SK-N-MC (cell line): ENCODE data around the gene CYP46A1.

Experiments
- DNase-seq: peaks from one replicate; pipeline ENCODE4 v3.0.0-alpha.2; 2011; ENCODE audit warnings: low read depth, low spot score
- H3K27ac ChIP-seq: fragments of 200-600 bp; sonication (generic); 2 replicates; pipeline ENCODE4 v1.5.1; 2016; ENCODE audit warnings: mixed run types
- H3K36me3 ChIP-seq: fragments of 200-600 bp; sonication (generic); 2 replicates; pipeline ENCODE4 v1.6.1; 2017; ENCODE audit warnings: antibody characterized with exemption, low read length, mixed read lengths; ENCODE audit not compliant: insufficient read depth
- H3K4me3 ChIP-seq: fragments of 200-600 bp; sonication (generic); 2 replicates; pipeline ENCODE4 v1.5.1; 2016
- H3K9ac ChIP-seq: fragments of 200-600 bp; sonication (generic); 2 replicates; pipeline ENCODE4 v1.8.0; 2017; ENCODE audit warnings: mixed run types, mixed read lengths; ENCODE audit not compliant: insufficient read length
- H3K9me3 ChIP-seq: fragments of 200-600 bp; sonication (generic); 2 replicates; pipeline ENCODE4 v1.6.1; 2017; ENCODE audit warnings: low read depth, mild to moderate bottlenecking, antibody characterized with exemption, low read length, moderate library complexity, mixed read lengths
- EZH2 ChIP-seq: fragments of 200-600 bp; sonication (generic); IDR thresholded peaks from one replicate; pipeline ENCODE4 v1.6.1; 2017; ENCODE audit warnings: antibody characterized with exemption
- FOXP2 ChIP-seq: optimal IDR thresholded peaks from 2 replicates; pipeline ENCODE3; 2011; ENCODE audit warnings: mild to moderate bottlenecking, moderate library complexity; ENCODE audit not compliant: insufficient read depth; ENCODE audit errors: extremely low read length, control extremely low read depth
- POLR2AphosphoS5 ChIP-seq: IDR thresholded peaks from 2 replicates; pipeline ENCODE4 v1.6.1; 2012; ENCODE audit warnings: mild to moderate bottlenecking, low read depth, low read length, borderline replicate concordance

The CYP46A1 gene

DNA sequence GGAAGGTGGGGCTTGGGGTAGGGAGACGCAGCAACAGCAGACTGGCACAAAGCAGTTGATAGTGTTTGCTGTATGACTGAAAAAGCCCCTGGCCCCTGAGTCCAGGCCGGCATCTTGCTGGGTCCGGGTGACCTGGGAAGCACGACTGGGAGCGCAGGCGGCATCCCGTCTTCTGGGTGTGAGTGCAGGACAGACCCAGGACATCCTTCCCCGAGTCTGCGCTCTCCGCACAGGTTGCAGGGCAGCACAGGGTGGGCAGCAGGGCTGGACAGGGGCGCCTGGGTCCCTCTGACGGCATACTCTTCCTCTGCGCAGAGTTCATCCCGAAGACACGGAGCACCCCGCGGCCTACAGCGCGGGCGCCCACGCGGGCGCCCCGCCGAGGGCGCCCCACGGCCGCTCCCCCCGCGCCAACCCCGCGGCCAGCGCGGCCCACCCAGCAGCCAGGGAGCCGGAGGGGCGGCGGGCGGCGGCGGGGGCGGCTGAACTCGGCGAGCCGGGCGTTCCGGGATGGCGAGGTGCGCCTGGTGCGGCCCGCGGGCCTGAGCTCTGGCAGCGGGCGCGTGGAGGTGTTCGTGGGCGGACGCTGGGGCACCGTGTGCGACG lies 9.2 kb upstream of the CYP46A1 start:
- TF ChIP-seq POLR2AphosphoS5 (no peak), FOXP2 (no peak), EZH2 (no peak)
- Histone ChIP-seq H3K36me3 (no peaks in the 10 kb centered on the region), H3K27ac (no peak overlapping the region), H3K9ac (no peak overlapping the region), H3K9me3 (peaks cover 7% of the 10 kb centered on the region; the same call in 1 of the 2 replicates), H3K4me3 (no peak overlapping the region)
- no peak for DNase-seq

DNA sequence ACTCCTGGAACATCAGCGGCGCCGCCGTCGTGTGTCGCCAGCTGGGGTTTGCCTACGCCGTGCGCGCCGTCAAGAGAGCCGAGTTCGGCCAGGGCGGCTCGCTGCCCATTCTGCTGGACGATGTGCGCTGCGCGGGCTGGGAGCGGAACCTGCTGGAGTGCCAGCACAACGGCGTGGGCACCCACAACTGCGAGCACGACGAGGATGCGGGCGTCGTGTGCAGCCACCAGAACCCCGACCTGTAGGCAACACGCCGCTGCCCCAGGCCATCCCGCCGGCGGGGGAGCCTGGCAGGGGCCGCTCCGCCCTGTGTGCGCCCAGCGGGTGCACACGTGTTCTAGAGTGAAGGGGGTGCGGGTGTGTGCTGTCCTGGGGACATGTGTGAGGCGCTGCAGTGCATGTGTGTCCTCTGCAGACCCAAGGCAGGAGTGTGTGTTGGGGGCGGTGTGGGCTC lies 8.7 kb upstream of the CYP46A1 start:
- TF ChIP-seq FOXP2 (no peak), EZH2 (no peak), POLR2AphosphoS5 (no peak)
- H3K9me3 ChIP-seq: peaks cover 7% of the 10 kb centered on the region; the same call in 1 of the 2 replicates
- DNase-seq: no peak
- no peak overlapping the region for H3K27ac ChIP-seq
- no peaks in the 10 kb centered on the region for H3K36me3 ChIP-seq
- H3K9ac ChIP-seq: no peak overlapping the region
- H3K4me3 ChIP-seq: no peak overlapping the region

DNA sequence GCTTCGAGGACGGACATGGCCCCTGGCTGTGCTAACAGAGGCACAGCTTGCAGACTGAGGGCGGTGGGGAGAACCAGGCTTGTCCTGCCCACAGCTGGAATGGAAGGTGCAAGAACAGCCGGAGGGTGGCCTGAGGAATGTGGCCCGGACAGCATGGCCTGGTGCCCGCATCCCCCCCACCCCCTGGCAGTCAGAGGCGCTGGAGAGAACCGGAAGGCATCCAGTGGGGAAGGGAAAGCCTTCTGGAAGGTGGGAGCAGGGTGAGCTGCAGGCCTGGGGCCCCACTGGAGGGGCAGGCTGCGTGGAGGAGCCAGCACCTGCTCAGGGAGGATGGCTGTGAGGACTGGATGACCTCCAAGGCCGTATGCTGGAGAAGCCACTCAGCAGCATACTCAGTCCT lies 8.1 kb upstream of the CYP46A1 start:
- H3K27ac ChIP-seq: no peak overlapping the region
- DNase-seq: no peak
- H3K9me3 ChIP-seq: peaks cover 7% of the 10 kb centered on the region; the same call in 1 of the 2 replicates
- no peak overlapping the region for H3K4me3 ChIP-seq
- no peak overlapping the region for H3K9ac ChIP-seq
- H3K36me3 ChIP-seq: no peaks in the 10 kb centered on the region
- TF ChIP-seq POLR2AphosphoS5: no peak
- no peak for TF ChIP-seq EZH2
- no peak for TF ChIP-seq FOXP2

DNA sequence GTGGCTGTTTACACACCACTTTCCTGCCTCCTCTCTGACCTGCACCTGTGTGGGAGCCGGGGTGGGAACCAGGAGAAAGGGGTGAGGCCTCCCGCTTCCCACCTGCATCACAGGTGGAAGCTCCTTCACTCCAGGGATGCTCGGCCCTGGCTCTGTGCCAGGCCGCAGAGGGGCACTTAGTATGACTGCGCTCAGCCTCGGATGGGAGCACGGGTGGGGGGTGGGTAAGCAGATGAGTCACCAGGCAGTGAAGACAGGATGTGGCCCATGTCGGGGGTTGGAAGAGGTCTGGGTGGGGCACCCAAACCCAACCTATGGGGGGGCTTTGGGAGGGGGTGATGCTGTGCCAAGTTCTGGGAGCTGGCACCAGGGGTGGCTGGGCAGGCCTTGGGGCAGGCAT lies 7.4 kb upstream of the CYP46A1 start:
- H3K27ac ChIP-seq: no peak overlapping the region
- peaks cover 7% of the 10 kb centered on the region; the same call in 1 of the 2 replicates for H3K9me3 ChIP-seq
- no peak for TF ChIP-seq FOXP2
- TF ChIP-seq POLR2AphosphoS5: no peak
- no peak for TF ChIP-seq EZH2
- no peaks in the 10 kb centered on the region for H3K36me3 ChIP-seq
- DNase-seq: no peak
- no peak overlapping the region for H3K9ac ChIP-seq
- no peak overlapping the region for H3K4me3 ChIP-seq

DNA sequence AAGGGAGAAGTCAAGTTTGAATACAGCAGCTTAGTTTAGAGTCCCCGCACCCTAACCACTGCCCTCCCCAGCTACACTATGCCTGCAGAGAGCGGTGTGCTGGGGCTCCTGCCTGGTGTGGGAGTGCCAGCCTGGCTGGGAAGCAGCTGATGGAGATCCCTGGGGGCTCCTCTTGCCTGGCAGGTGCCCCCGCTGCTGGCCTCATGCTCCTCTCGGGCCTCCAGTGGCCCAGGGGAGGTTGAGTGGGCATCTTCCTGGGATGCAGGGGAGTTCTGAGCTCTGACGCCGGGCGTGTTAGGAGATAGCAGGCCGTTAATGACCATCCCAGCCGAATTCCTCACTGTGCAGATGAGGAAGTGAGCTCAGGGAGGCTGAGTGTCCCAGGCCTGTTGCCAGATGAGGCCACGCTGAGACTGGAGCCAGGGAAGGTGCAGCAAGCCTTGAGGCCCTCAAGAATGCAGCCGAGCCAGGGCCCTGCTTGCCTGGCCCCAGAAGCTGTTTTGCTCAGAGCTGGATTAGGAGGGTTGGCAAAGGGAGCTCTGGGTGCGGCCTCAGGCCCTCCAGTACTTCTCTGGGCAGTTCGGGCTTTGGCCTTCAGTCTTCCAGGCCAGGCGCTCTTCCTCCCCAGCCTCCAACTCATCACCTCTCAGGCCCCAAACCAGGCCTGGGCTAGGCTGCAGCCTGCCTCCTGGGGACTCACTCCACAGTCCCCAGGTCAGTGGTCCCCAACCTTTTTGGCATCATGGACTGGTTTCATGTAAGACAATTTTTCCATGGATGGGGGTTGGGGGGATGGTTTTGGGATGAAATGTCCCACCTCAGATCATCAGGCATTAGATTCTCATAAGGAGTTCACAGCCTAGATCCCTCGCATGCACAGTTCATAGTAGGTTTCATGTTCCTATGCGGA lies 6.6 kb upstream of the CYP46A1 start:
- DNase-seq: no peak
- Histone ChIP-seq H3K9me3 (peaks cover 7% of the 10 kb centered on the region; the same call in 1 of the 2 replicates), H3K9ac (no peak overlapping the region), H3K27ac (no peak overlapping the region), H3K36me3 (no peaks in the 10 kb centered on the region), H3K4me3 (no peak overlapping the region)
- no peak for TF ChIP-seq POLR2AphosphoS5
- TF ChIP-seq FOXP2: no peak
- no peak for TF ChIP-seq EZH2

DNA sequence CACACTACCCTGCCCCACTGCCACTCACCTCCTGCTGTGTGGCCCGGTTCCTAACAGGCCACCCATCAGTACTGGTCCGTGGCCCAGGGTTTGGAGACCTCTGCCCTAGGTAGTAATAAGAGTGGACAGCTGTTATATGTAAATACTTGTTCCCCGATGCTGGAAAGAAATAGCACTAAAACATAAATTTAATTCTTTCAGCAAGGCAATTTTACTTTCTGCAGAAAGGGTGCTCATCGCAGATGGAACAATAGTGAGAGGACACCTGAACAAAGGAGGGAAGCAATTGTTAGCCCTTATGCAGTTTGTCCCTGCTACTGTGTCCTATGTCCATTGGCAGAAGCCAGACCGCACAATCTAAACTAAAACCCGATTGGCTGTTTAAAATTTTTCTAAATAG lies 5.9 kb upstream of the CYP46A1 start:
- TF ChIP-seq POLR2AphosphoS5: no peak
- no peak for TF ChIP-seq FOXP2
- TF ChIP-seq EZH2: no peak

DNA sequence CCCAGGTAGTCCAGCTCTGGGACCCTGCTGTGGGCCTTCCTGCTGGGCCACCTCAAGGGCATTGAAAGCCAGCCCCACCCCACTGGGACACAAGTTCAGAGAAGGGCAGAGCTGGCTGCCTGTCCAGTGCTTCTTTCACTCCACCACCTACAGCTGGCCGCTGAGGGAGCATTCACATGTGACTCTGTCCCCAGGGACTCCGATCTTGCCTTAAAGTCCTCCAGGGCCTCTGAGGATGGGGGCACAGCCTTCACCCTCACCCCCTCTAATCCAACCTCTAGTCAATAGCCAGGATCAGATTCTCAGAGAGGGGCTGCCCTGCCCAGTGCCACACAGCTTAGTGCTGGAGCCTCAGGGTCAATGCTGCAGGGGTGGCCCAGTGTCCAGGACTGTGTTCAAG lies 5.0 kb upstream of the CYP46A1 start:
- DNase-seq: no peak
- TF ChIP-seq POLR2AphosphoS5 (no peak), FOXP2 (no peak), EZH2 (no peak)
- Histone ChIP-seq H3K4me3 (no peak overlapping the region), H3K9me3 (peaks cover 7% of the 10 kb centered on the region; the same call in 1 of the 2 replicates), H3K9ac (no peak overlapping the region), H3K27ac (no peak overlapping the region), H3K36me3 (no peaks in the 10 kb centered on the region)

More for the DNA sequence above, 5.9 kb upstream of the CYP46A1 start:
- peaks cover 7% of the 10 kb centered on the region; the same call in 1 of the 2 replicates for H3K9me3 ChIP-seq
- no peak for DNase-seq
- H3K9ac ChIP-seq: no peak overlapping the region
- H3K27ac ChIP-seq: no peak overlapping the region
- H3K4me3 ChIP-seq: no peak overlapping the region
- no peaks in the 10 kb centered on the region for H3K36me3 ChIP-seq

DNA sequence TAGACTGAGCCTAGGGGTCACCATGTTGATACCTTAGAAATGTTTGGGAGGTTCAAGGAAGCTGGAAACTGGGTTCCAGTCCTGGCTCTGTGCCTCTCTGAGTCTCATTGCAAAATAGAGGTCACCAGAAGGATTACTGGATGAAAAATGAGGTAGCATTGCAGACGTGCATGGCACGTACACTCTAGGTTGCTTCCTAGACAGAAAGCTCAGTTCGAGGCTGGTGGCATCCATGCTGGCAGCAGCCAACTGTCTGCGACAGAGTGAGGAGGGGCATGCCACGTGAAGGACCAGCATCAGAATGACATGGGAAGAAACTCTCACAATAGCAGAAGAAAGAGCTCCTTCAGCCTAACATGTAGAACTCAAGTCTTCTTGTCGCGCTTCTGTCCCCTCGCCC lies 4.6 kb upstream of the CYP46A1 start:
- Histone ChIP-seq H3K27ac (no peak overlapping the region), H3K4me3 (no peak overlapping the region), H3K9me3 (peaks cover 7% of the 10 kb centered on the region; the same call in 1 of the 2 replicates), H3K36me3 (no peaks in the 10 kb centered on the region), H3K9ac (no peak overlapping the region)
- no peak for TF ChIP-seq EZH2
- TF ChIP-seq FOXP2: no peak
- no peak for TF ChIP-seq POLR2AphosphoS5
- DNase-seq: no peak
